Keratinocyte (primary cell): Measurements from ENCODE around the gene CRYM.

Source experiments
- EZH2 ChIP-seq: IDR thresholded peaks from one replicate; pipeline ENCODE4 v1.6.1; 2012; ENCODE audit warnings: inconsistent platforms, mild to moderate bottlenecking, low read length, moderate library complexity
- TF ChIP-seq, protein P1 (sequence below), 3 experiments: IDR thresholded peaks in 1 of 3; conservative IDR thresholded peaks in 1 of 3; optimal IDR thresholded peaks in 1 of 3; 2 replicates in 2 of 3; 3 replicates in 1 of 3; pipeline versions ENCODE3 to v1.5.1; 2011; ENCODE audit warnings: low read length in 3 of 3, mild to moderate bottlenecking in 3 of 3, moderate library complexity in 2 of 3, control low read depth in 1 of 3, inconsistent platforms in 1 of 3; ENCODE audit not compliant: insufficient read depth in 2 of 3; ENCODE audit errors: extremely low read depth in 1 of 3

DNA sequence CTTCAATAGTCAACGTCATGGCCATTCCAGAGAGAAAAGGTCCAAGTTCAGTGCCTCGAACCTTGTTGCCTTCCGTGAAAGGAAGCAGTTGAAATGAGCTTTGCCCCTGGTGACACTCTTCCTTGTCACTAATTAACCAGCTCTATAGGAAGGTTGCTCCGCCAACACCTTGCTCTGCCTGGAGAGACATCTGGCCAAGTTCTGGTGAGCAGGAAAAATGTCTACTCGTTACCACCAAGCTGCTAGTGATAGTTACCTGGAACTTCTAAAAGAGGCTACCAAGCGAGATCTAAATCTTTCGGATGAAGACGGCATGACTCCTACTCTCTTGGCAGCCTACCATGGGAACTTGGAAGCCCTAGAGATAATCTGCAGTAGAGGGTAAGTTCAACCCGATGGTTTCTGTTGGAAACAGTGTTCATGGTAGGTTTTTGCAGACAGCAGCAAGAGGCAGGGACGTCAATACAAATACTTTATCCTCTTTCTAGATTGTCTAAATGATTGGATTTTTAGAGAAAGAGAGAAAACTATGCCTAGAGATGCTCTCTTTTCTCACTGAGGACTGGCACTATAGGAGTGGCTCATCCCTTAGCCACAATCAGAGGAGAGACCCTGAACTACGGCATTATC, 44.5 kb downstream of the CRYM start, which contains the start of gene ANKS4B:
- TF ChIP-seq EZH2: no peak
- TF ChIP-seq, protein P1, sequence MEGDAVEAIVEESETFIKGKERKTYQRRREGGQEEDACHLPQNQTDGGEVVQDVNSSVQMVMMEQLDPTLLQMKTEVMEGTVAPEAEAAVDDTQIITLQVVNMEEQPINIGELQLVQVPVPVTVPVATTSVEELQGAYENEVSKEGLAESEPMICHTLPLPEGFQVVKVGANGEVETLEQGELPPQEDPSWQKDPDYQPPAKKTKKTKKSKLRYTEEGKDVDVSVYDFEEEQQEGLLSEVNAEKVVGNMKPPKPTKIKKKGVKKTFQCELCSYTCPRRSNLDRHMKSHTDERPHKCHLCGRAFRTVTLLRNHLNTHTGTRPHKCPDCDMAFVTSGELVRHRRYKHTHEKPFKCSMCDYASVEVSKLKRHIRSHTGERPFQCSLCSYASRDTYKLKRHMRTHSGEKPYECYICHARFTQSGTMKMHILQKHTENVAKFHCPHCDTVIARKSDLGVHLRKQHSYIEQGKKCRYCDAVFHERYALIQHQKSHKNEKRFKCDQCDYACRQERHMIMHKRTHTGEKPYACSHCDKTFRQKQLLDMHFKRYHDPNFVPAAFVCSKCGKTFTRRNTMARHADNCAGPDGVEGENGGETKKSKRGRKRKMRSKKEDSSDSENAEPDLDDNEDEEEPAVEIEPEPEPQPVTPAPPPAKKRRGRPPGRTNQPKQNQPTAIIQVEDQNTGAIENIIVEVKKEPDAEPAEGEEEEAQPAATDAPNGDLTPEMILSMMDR (optimal IDR thresholded peaks at IDR 0.05 in 1 of 3, IDR thresholded peaks at IDR 0.05 in 1 of 3, conservative IDR thresholded peaks at IDR 0.05 in 1 of 3; ENCODE audit: extremely low read depth in 1 of 3, insufficient read depth in 2 of 3, low read length in 3 of 3): no peak
